Glutamatergic neuron (in vitro differentiated cells): ENCODE results near the gene SMIM22. TPM values are rescaled to one million over a fixed set of nuclear protein-coding genes. Genes with fewer than 3 reads are reported as not detected.
A peak's percentile ranks its signal among the peaks of the same experiment; 100 is the strongest.

ENCODE experiments used
- DNase-seq: peaks from one replicate; pipeline ENCODE4 v3.0.0; 2022
- H3K27ac Mint-ChIP-seq: one replicate; pipeline ENCODE4 v1.8.0; 2020; ENCODE audit warnings: mild to moderate bottlenecking, mixed read lengths, inconsistent platforms; ENCODE audit not compliant: unreplicated experiment
- H3K27me3 Mint-ChIP-seq: one replicate; pipeline ENCODE4 v1.8.0; 2020; ENCODE audit warnings: mild to moderate bottlenecking, moderate library complexity, mixed read lengths, inconsistent platforms; ENCODE audit not compliant: unreplicated experiment
- H3K36me3 Mint-ChIP-seq: one replicate; pipeline ENCODE4 v1.8.0; 2020; ENCODE audit warnings: mild to moderate bottlenecking, mixed read lengths, inconsistent platforms; ENCODE audit not compliant: unreplicated experiment
- H3K4me1 Mint-ChIP-seq: one replicate; pipeline ENCODE4 v1.8.0; 2020; ENCODE audit warnings: mild to moderate bottlenecking, low read depth, mixed read lengths, inconsistent platforms; ENCODE audit not compliant: unreplicated experiment
- H3K4me3 Mint-ChIP-seq: one replicate; pipeline ENCODE4 v1.8.0; 2020; ENCODE audit warnings: mild to moderate bottlenecking, mixed read lengths, inconsistent platforms; ENCODE audit not compliant: unreplicated experiment
- H3K9me3 Mint-ChIP-seq: one replicate; pipeline ENCODE4 v1.8.0; 2020; ENCODE audit warnings: mild to moderate bottlenecking, moderate library complexity, mixed read lengths, inconsistent platforms; ENCODE audit not compliant: unreplicated experiment
- CTCF ChIP-seq: fragments of 200-600 bp; sonication (generic); IDR thresholded peaks from one replicate; pipeline ENCODE4 v1.5.0; 2021; ENCODE audit not compliant: partially characterized antibody, unreplicated experiment
- total RNA-seq: library from RNA; stranded (reverse); fragmentation: NEBNext Ultra II Directional; extraction: Animal tissue kit (Norgen Biotek cat#: 25700); gene quantifications from one replicate; pipeline ENCODE4 v1.2.1, GENCODE V29; 2021; ENCODE audit not compliant: unreplicated experiment

Gene SMIM22
- total RNA-seq, 1 donor from 2014 or later, result not detected

DNA sequence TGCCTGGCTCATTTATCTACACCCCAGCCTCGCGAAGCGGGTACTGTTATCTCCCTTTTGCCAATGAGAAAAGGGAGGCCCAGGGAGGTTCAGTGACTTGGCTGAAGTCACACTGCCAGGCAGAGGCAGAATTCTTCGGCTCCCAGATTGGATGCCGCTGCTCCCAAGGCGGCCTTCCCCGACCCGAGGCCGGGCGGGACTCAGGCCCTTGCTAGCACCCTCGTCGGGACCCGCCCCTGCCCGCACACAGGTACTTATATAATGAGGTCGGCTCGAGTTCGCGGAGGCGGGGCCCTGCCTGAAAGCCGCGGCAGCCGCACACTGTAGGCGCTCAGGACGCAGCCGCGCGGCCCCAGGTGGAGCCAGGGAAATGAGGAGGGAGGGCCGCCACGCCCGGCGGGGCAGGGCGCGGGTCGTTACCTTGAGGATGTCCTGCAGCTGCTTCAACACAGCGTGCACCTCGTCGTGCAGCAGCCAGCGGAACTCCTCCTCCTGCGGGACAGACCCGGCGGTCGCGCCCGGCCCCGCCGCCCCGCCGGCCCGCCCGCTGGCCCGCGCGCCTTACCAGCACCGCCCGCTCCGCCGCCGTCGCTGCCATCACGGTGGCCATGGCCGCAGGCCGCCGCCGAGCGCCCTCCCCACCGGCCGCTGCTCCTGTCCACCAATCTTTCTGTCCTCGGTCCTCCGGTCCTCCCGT is 6.9 kb downstream of the SMIM22 start, which contains the start of gene ROGDI:
Gene ROGDI, minus strand, starts transcription at position 672 of the 697 bp plus-strand sequence. Its CDS starts 62 bp downstream, at position 610.
- DNase-seq, result peak; percentile 64
- H3K27me3 Mint-ChIP-seq, result peaks cover 11% of the 10 kb centered on the region
- peak within 1 kb of the TSS; percentile 94 for H3K27ac Mint-ChIP-seq
- no peaks in the 10 kb centered on the region for H3K36me3 Mint-ChIP-seq
- H3K4me3 Mint-ChIP-seq, result peak within 1 kb of the TSS; percentile 88
- H3K9me3 Mint-ChIP-seq, result peaks cover 8% of the 10 kb centered on the region
- TF ChIP-seq CTCF, result no peak
- peaks cover 22% of the 10 kb centered on the region for H3K4me1 Mint-ChIP-seq

- Mint-ChIP-seq H3K4me3 (peak overlapping the region; percentile 88), H3K4me1 (peaks cover 22% of the 10 kb centered on the region), H3K27ac (peak overlapping the region; percentile 94), H3K27me3 (peaks cover 13% of the 10 kb centered on the region), H3K9me3 (peaks cover 11% of the 10 kb centered on the region), H3K36me3 (no peaks in the 10 kb centered on the region)
- TF ChIP-seq CTCF, result peak; percentile 43
- peak; percentile 92 for DNase-seq
Observed at GRCh38 chr16:4802659-4803287, 7.6 kb downstream of the SMIM22 start.

- peak overlapping the region; percentile 94 for H3K27ac Mint-ChIP-seq
- no peak for TF ChIP-seq CTCF
- peaks cover 22% of the 10 kb centered on the region for H3K4me1 Mint-ChIP-seq
- no peak for DNase-seq
- H3K9me3 Mint-ChIP-seq, result peaks cover 11% of the 10 kb centered on the region
- peak overlapping the region; percentile 88 for H3K4me3 Mint-ChIP-seq
- peaks cover 13% of the 10 kb centered on the region for H3K27me3 Mint-ChIP-seq
- no peaks in the 10 kb centered on the region for H3K36me3 Mint-ChIP-seq
Observed at GRCh38 chr16:4803401-4803844, 8.3 kb downstream of the SMIM22 start.

GRCh38 chr16:4803898-4804762 is 9.0 kb downstream of the SMIM22 start:
- H3K9me3 Mint-ChIP-seq, result peaks cover 10% of the 10 kb centered on the region
- H3K27me3 Mint-ChIP-seq, result peaks cover 13% of the 10 kb centered on the region
- H3K4me1 Mint-ChIP-seq, result peaks cover 22% of the 10 kb centered on the region
- peak overlapping the region; percentile 94 for H3K27ac Mint-ChIP-seq
- no peak for TF ChIP-seq CTCF
- no peak for DNase-seq
- H3K36me3 Mint-ChIP-seq, result no peaks in the 10 kb centered on the region
- peak overlapping the region; percentile 88 for H3K4me3 Mint-ChIP-seq
